ENCODE data around the gene EXOG. TPM values are rescaled to one million over a fixed set of nuclear protein-coding genes. Genes with fewer than 3 reads are reported as not detected.

EXOG gene
- total and polyA plus RNA-seq, 2 of the 13 experiments (the other 11 are each of a cell fraction or from before 2014, with no cell fraction given): 5.5 to 9.5 TPM

DNA sequence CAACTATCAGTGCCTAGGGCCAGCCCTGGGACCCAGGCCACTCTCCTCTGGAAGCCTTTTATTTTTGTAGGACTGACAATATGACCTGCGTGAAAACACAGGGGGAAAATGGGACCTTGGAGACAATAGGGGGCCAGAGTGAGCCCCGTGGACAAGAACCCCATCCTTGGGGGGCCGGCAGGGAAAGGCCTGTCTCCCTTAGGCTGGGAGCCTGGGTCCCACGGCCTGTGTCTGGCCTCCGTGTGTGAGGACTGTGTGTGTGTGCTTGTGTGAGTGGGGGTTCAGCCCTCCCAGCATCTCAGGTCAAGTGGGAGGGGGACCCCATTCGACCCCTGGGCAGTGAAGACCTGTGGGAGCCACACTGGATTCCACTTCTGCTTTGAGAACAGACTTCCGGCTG is 53.3 kb downstream of the EXOG start:
- H3K36me3 ChIP-seq (replicated peaks in 1 of 2; ENCODE audit: control insufficient read depth in 1 of 2, insufficient read depth in 2 of 2, low read length in 2 of 2): no peaks in the 10 kb centered on the region
- no peaks in the 10 kb centered on the region for H4K20me1 ChIP-seq (ENCODE audit: insufficient read depth, low read length)
- no peak overlapping the region for H3K4me3 ChIP-seq (replicated peaks in 1 of 3; ENCODE audit: insufficient read depth in 1 of 3, low read depth in 2 of 3, low read length in 3 of 3)
- BruUV-seq (replicated peaks): no TSS peak
- TF ChIP-seq ZNF652 (CRISPR knock-in tag; IDR thresholded peaks at IDR 0.05; ENCODE audit: borderline replicate concordance, low read depth): no peak
- TF ChIP-seq SOX13 (IDR thresholded peaks at IDR 0.05): no peak
- no peak for TF ChIP-seq SOX13 (CRISPR knock-in tag; conservative IDR thresholded peaks at IDR 0.05 in 1 of 2, IDR thresholded peaks at IDR 0.05 in 1 of 2)
- TF ChIP-seq, protein P1, sequence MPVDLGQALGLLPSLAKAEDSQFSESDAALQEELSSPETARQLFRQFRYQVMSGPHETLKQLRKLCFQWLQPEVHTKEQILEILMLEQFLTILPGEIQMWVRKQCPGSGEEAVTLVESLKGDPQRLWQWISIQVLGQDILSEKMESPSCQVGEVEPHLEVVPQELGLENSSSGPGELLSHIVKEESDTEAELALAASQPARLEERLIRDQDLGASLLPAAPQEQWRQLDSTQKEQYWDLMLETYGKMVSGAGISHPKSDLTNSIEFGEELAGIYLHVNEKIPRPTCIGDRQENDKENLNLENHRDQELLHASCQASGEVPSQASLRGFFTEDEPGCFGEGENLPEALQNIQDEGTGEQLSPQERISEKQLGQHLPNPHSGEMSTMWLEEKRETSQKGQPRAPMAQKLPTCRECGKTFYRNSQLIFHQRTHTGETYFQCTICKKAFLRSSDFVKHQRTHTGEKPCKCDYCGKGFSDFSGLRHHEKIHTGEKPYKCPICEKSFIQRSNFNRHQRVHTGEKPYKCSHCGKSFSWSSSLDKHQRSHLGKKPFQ (CRISPR knock-in tag; IDR thresholded peaks at IDR 0.05; ENCODE audit: insufficient replicate concordance): no peak
- TF ChIP-seq, protein P2, sequence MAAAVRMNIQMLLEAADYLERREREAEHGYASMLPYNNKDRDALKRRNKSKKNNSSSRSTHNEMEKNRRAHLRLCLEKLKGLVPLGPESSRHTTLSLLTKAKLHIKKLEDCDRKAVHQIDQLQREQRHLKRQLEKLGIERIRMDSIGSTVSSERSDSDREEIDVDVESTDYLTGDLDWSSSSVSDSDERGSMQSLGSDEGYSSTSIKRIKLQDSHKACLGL (CRISPR knock-in tag; IDR thresholded peaks at IDR 0.05): no peak
- no peak for TF ChIP-seq REPIN1 (CRISPR knock-in tag; IDR thresholded peaks at IDR 0.05; ENCODE audit: borderline replicate concordance, low read depth)
- no peak for TF ChIP-seq BRCA1 (CRISPR knock-in tag; IDR thresholded peaks at IDR 0.05)
- no peak for TF ChIP-seq ZNF33A (CRISPR knock-in tag; IDR thresholded peaks at IDR 0.05; ENCODE audit: borderline replicate concordance)
- TF ChIP-seq, protein P3, sequence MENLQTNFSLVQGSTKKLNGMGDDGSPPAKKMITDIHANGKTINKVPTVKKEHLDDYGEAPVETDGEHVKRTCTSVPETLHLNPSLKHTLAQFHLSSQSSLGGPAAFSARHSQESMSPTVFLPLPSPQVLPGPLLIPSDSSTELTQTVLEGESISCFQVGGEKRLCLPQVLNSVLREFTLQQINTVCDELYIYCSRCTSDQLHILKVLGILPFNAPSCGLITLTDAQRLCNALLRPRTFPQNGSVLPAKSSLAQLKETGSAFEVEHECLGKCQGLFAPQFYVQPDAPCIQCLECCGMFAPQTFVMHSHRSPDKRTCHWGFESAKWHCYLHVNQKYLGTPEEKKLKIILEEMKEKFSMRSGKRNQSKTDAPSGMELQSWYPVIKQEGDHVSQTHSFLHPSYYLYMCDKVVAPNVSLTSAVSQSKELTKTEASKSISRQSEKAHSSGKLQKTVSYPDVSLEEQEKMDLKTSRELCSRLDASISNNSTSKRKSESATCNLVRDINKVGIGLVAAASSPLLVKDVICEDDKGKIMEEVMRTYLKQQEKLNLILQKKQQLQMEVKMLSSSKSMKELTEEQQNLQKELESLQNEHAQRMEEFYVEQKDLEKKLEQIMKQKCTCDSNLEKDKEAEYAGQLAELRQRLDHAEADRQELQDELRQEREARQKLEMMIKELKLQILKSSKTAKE (CRISPR knock-in tag; IDR thresholded peaks at IDR 0.05; ENCODE audit: borderline replicate concordance): no peak
- TF ChIP-seq, protein P4, sequence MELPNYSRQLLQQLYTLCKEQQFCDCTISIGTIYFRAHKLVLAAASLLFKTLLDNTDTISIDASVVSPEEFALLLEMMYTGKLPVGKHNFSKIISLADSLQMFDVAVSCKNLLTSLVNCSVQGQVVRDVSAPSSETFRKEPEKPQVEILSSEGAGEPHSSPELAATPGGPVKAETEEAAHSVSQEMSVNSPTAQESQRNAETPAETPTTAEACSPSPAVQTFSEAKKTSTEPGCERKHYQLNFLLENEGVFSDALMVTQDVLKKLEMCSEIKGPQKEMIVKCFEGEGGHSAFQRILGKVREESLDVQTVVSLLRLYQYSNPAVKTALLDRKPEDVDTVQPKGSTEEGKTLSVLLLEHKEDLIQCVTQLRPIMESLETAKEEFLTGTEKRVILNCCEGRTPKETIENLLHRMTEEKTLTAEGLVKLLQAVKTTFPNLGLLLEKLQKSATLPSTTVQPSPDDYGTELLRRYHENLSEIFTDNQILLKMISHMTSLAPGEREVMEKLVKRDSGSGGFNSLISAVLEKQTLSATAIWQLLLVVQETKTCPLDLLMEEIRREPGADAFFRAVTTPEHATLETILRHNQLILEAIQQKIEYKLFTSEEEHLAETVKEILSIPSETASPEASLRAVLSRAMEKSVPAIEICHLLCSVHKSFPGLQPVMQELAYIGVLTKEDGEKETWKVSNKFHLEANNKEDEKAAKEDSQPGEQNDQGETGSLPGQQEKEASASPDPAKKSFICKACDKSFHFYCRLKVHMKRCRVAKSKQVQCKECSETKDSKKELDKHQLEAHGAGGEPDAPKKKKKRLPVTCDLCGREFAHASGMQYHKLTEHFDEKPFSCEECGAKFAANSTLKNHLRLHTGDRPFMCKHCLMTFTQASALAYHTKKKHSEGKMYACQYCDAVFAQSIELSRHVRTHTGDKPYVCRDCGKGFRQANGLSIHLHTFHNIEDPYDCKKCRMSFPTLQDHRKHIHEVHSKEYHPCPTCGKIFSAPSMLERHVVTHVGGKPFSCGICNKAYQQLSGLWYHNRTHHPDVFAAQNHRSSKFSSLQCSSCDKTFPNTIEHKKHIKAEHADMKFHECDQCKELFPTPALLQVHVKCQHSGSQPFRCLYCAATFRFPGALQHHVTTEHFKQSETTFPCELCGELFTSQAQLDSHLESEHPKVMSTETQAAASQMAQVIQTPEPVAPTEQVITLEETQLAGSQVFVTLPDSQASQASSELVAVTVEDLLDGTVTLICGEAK (IDR thresholded peaks at IDR 0.05): no peak
- TF ChIP-seq, protein P4 (CRISPR knock-in tag; IDR thresholded peaks at IDR 0.05): no peak
- no peak for TF ChIP-seq SMARCC2 (IDR thresholded peaks at IDR 0.05)
- ATAC-seq (no peak), FAIRE-seq (no peak), DNase-seq (ENCODE audit: low spot score) (no peak)
- intact Hi-C loops (cut with micrococcal nuclease; ENCODE audit: unreplicated experiment) (no loop called here), in situ Hi-C loops (cut with HindIII; ENCODE audit: extremely low pct_ligation_motif_present, low pct_unique_long_range_greater_than_20kb) (no loop called here)
- CTCF ChIA-PET (ENCODE audit: low intra/inter-chr PET ratio, low total read pairs): no interaction called here
- POLR2A ChIA-PET: no interaction called here
- H3K9ac ChIP-seq (ENCODE audit: insufficient read depth, low read depth, low read length): no peak overlapping the region
- H3K4me2 ChIP-seq (ENCODE audit: low read depth, low read length): no peak overlapping the region
- no peaks in the 10 kb centered on the region for H3K4me1 ChIP-seq (ENCODE audit: insufficient read depth, low read length)
- 11% methylated on average over 4 of the region's 7 CpGs for WGBS (ENCODE audit: low lambda C conversion rate)
- H3K27me3 ChIP-seq (ENCODE audit: control insufficient read depth in 1 of 2, insufficient read depth in 2 of 2, low read length in 2 of 2): peaks cover 2 to 56% of the 10 kb centered on the region in 2 experiments; a peak in 4 of 5 replicates
- H2AFZ ChIP-seq (ENCODE audit: low read length): no peak overlapping the region
- no peaks in the 10 kb centered on the region for H3K79me2 ChIP-seq (ENCODE audit: insufficient read depth, low read length)
- H3K27ac ChIP-seq (ENCODE audit: extremely low read length, insufficient read depth, low read length): no peak overlapping the region
- H3K9me3 ChIP-seq (ENCODE audit: low read length): no peaks in the 10 kb centered on the region
